ENCODE measurements around the gene SNX25. TPM values are rescaled to one million over a fixed set of nuclear protein-coding genes. Genes with fewer than 3 reads are reported as not detected.

The SNX25 gene
- total and polyA plus RNA-seq, 2 of the 13 experiments (the other 11 are each of a cell fraction or from before 2014, with no cell fraction given), result 23.4 to 23.5 TPM

DNA sequence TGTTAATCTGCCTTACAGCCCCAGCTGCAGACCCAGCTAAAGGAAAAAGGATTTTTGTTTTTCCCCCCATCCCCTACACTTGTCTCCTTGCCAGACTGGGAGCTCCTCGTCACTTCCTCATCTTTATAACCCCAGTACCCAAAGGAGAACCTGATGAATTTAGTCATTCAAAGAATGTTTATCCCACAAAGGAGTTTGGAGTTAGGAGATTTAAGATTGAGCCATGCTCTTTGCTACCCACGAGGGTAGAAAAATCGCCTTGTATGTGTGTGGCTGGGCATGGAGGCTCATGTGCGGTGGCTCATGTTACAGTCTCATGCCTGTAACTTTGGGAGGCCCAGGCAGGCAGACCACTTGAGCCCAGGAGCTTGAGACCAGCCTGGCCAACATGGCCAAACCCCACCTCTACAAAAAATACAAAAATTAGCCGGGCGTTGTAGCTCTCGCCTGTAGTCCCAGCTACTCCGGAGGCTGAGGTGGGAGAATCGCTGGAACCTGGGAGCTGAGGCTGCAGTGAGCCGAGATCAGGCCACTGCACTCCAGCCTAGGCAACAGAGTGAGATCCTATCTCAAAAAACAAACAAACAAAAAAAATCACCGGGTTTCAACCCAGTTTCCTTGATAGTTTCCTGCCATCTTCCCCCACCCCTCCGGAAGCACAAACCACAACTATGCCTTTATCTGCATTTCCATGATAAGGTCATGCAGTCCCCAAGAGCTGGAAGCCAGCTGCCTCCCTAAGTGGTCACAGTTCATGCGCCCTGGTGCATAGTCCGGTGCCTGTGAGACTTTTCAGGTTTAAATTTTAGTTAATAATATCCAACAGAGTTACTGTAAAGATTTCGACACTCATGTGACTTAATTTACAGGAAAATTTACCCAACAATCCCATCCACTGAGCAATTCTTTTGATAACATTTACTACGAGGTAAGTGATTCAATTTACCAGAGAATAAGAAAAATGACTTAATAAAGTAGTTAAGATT is 7.1 kb upstream of the SNX25 start (continued):
- TF ChIP-seq, protein P1, sequence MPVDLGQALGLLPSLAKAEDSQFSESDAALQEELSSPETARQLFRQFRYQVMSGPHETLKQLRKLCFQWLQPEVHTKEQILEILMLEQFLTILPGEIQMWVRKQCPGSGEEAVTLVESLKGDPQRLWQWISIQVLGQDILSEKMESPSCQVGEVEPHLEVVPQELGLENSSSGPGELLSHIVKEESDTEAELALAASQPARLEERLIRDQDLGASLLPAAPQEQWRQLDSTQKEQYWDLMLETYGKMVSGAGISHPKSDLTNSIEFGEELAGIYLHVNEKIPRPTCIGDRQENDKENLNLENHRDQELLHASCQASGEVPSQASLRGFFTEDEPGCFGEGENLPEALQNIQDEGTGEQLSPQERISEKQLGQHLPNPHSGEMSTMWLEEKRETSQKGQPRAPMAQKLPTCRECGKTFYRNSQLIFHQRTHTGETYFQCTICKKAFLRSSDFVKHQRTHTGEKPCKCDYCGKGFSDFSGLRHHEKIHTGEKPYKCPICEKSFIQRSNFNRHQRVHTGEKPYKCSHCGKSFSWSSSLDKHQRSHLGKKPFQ (CRISPR knock-in tag; IDR thresholded peaks at IDR 0.05; ENCODE audit: insufficient replicate concordance), result peak; percentile 73
- TF ChIP-seq ZNF749 (CRISPR knock-in tag; IDR thresholded peaks at IDR 0.05; ENCODE audit: borderline replicate concordance), result 0 out of 2 replicates have a peak, but pooled peaks have one; percentile 47
- peak; percentile 41; the same call in 1 of the 2 replicates for TF ChIP-seq HHEX (CRISPR knock-in tag; IDR thresholded peaks at IDR 0.05)
- TF ChIP-seq, protein P2, sequence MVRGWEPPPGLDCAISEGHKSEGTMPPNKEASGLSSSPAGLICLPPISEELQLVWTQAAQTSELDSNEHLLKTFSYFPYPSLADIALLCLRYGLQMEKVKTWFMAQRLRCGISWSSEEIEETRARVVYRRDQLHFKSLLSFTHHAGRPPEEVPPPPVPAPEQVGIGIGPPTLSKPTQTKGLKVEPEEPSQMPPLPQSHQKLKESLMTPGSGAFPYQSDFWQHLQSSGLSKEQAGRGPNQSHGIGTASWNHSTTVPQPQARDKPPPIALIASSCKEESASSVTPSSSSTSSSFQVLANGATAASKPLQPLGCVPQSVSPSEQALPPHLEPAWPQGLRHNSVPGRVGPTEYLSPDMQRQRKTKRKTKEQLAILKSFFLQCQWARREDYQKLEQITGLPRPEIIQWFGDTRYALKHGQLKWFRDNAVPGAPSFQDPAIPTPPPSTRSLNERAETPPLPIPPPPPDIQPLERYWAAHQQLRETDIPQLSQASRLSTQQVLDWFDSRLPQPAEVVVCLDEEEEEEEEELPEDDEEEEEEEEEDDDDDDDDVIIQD (CRISPR knock-in tag; IDR thresholded peaks at IDR 0.05; ENCODE audit: low read depth), result peak; percentile 47; the same call in 1 of the 2 replicates
- TF ChIP-seq, protein P3, sequence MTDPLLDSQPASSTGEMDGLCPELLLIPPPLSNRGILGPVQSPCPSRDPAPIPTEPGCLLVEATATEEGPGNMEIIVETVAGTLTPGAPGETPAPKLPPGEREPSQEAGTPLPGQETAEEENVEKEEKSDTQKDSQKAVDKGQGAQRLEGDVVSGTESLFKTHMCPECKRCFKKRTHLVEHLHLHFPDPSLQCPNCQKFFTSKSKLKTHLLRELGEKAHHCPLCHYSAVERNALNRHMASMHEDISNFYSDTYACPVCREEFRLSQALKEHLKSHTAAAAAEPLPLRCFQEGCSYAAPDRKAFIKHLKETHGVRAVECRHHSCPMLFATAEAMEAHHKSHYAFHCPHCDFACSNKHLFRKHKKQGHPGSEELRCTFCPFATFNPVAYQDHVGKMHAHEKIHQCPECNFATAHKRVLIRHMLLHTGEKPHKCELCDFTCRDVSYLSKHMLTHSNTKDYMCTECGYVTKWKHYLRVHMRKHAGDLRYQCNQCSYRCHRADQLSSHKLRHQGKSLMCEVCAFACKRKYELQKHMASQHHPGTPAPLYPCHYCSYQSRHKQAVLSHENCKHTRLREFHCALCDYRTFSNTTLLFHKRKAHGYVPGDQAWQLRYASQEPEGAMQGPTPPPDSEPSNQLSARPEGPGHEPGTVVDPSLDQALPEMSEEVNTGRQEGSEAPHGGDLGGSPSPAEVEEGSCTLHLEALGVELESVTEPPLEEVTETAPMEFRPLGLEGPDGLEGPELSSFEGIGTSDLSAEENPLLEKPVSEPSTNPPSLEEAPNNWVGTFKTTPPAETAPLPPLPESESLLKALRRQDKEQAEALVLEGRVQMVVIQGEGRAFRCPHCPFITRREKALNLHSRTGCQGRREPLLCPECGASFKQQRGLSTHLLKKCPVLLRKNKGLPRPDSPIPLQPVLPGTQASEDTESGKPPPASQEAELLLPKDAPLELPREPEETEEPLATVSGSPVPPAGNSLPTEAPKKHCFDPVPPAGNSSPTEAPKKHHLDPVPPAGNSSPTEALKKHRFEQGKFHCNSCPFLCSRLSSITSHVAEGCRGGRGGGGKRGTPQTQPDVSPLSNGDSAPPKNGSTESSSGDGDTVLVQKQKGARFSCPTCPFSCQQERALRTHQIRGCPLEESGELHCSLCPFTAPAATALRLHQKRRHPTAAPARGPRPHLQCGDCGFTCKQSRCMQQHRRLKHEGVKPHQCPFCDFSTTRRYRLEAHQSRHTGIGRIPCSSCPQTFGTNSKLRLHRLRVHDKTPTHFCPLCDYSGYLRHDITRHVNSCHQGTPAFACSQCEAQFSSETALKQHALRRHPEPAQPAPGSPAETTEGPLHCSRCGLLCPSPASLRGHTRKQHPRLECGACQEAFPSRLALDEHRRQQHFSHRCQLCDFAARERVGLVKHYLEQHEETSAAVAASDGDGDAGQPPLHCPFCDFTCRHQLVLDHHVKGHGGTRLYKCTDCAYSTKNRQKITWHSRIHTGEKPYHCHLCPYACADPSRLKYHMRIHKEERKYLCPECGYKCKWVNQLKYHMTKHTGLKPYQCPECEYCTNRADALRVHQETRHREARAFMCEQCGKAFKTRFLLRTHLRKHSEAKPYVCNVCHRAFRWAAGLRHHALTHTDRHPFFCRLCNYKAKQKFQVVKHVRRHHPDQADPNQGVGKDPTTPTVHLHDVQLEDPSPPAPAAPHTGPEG (CRISPR knock-in tag; IDR thresholded peaks at IDR 0.05), result no peak; the same call in 1 of the 2 replicates
- TF ChIP-seq SOX13 (IDR thresholded peaks at IDR 0.05), result peak; percentile 64
- TF ChIP-seq SOX13 (CRISPR knock-in tag; conservative IDR thresholded peaks at IDR 0.05 in 1 of 2, IDR thresholded peaks at IDR 0.05 in 1 of 2), result peak in 1 of 2 experiments; percentile 89; a peak in 2 of 4 replicates
- TF ChIP-seq, protein P4, sequence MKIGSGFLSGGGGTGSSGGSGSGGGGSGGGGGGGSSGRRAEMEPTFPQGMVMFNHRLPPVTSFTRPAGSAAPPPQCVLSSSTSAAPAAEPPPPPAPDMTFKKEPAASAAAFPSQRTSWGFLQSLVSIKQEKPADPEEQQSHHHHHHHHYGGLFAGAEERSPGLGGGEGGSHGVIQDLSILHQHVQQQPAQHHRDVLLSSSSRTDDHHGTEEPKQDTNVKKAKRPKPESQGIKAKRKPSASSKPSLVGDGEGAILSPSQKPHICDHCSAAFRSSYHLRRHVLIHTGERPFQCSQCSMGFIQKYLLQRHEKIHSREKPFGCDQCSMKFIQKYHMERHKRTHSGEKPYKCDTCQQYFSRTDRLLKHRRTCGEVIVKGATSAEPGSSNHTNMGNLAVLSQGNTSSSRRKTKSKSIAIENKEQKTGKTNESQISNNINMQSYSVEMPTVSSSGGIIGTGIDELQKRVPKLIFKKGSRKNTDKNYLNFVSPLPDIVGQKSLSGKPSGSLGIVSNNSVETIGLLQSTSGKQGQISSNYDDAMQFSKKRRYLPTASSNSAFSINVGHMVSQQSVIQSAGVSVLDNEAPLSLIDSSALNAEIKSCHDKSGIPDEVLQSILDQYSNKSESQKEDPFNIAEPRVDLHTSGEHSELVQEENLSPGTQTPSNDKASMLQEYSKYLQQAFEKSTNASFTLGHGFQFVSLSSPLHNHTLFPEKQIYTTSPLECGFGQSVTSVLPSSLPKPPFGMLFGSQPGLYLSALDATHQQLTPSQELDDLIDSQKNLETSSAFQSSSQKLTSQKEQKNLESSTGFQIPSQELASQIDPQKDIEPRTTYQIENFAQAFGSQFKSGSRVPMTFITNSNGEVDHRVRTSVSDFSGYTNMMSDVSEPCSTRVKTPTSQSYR (CRISPR knock-in tag; IDR thresholded peaks at IDR 0.05; ENCODE audit: borderline replicate concordance), result peak; percentile 81; the same call in 1 of the 2 replicates
- 0 out of 2 replicates have a peak, but pooled peaks have one; percentile 41 for TF ChIP-seq ZFP37 (CRISPR knock-in tag; IDR thresholded peaks at IDR 0.05; ENCODE audit: borderline replicate concordance)
- TF ChIP-seq, protein P5, sequence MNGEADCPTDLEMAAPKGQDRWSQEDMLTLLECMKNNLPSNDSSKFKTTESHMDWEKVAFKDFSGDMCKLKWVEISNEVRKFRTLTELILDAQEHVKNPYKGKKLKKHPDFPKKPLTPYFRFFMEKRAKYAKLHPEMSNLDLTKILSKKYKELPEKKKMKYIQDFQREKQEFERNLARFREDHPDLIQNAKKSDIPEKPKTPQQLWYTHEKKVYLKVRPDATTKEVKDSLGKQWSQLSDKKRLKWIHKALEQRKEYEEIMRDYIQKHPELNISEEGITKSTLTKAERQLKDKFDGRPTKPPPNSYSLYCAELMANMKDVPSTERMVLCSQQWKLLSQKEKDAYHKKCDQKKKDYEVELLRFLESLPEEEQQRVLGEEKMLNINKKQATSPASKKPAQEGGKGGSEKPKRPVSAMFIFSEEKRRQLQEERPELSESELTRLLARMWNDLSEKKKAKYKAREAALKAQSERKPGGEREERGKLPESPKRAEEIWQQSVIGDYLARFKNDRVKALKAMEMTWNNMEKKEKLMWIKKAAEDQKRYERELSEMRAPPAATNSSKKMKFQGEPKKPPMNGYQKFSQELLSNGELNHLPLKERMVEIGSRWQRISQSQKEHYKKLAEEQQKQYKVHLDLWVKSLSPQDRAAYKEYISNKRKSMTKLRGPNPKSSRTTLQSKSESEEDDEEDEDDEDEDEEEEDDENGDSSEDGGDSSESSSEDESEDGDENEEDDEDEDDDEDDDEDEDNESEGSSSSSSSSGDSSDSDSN (CRISPR knock-in tag; IDR thresholded peaks at IDR 0.05), result 0 out of 2 replicates have a peak, but pooled peaks have one; percentile 6
